Activated CD8-positive, alpha-beta memory T cell treated with anti-CD3 and anti-CD28 coated beads for 1 hour (primary cell): ENCODE measurements around the gene IQCC.

Source experiments
- DNase-seq, 2 donors: peaks; one replicate each; pipeline ENCODE4 v3.0.0-alpha.2; 2020; ENCODE audit warnings: low read depth in 1 of 2; ENCODE audit errors: extremely low read depth in 1 of 2

The IQCC gene

GRCh38 chr1:32255072-32256071, 49.9 kb downstream of the IQCC start:
- no peak for DNase-seq

- DNase-seq: no peak
Measured at GRCh38 chr1:32256473-32257226, 51.2 kb downstream of the IQCC start.

- DNase-seq: no peak
Measured at GRCh38 chr1:32257227-32257508, 51.7 kb downstream of the IQCC start.
